HG03442 (cell line): ENCODE data around the gene SPIRE1.
"Not testable (repeated sequence)": the region's sequence is repeated elsewhere in the genome, so short reads cannot be mapped to it uniquely, and the experiment has no call there.

ENCODE experiments used
- ATAC-seq: cut with Tn5 transposase; IDR thresholded peaks from one replicate; pipeline ENCODE4 v1.9.1; 2021; ENCODE audit warnings: mild to moderate bottlenecking, moderate library complexity; ENCODE audit not compliant: unreplicated experiment

SPIRE1 gene

GRCh38 chr18:12497839-12498238 lies 160.1 kb downstream of the SPIRE1 start:
- ATAC-seq, result no peak

GRCh38 chr18:12497296-12497695 lies 160.6 kb downstream of the SPIRE1 start:
- no peak for ATAC-seq

- no peak for ATAC-seq
These were observed 165.0 kb downstream of the SPIRE1 start for GRCh38 chr18:12492907-12493306.

- ATAC-seq, result no peak
These were observed 166.1 kb downstream of the SPIRE1 start for GRCh38 chr18:12491611-12492435.

- no peak for ATAC-seq
These were observed 172.3 kb downstream of the SPIRE1 start for GRCh38 chr18:12485479-12486105.

GRCh38 chr18:12481915-12482314 lies 176.0 kb downstream of the SPIRE1 start:
- ATAC-seq, result not testable (repeated sequence)

GRCh38 chr18:12479982-12480381 lies 177.9 kb downstream of the SPIRE1 start:
- ATAC-seq, result no peak

GRCh38 chr18:12479536-12479935 lies 178.4 kb downstream of the SPIRE1 start:
- no peak for ATAC-seq

GRCh38 chr18:12478269-12479047 lies 179.4 kb downstream of the SPIRE1 start:
- ATAC-seq, result no peak

- ATAC-seq, result no peak
These were observed 180.3 kb downstream of the SPIRE1 start for GRCh38 chr18:12477606-12478005.

GRCh38 chr18:12476955-12477354 lies 181.0 kb downstream of the SPIRE1 start:
- ATAC-seq, result no peak

GRCh38 chr18:12474876-12475275 lies 183.0 kb downstream of the SPIRE1 start:
- ATAC-seq, result no peak

- no peak for ATAC-seq
These were observed 183.8 kb downstream of the SPIRE1 start for GRCh38 chr18:12474146-12474545.

GRCh38 chr18:12470382-12471075 lies 187.4 kb downstream of the SPIRE1 start:
- no peak for ATAC-seq

- no peak for ATAC-seq
These were observed 189.5 kb downstream of the SPIRE1 start for GRCh38 chr18:12468445-12468844.

- ATAC-seq, result no peak
These were observed 193.2 kb downstream of the SPIRE1 start for GRCh38 chr18:12464731-12465130.

- ATAC-seq, result no peak
These were observed 194.7 kb downstream of the SPIRE1 start for GRCh38 chr18:12463191-12463590.

GRCh38 chr18:12462242-12462641 lies 195.7 kb downstream of the SPIRE1 start:
- ATAC-seq, result no peak

GRCh38 chr18:12461326-12461725 lies 196.6 kb downstream of the SPIRE1 start:
- no peak for ATAC-seq

- ATAC-seq, result no peak
These were observed 197.0 kb downstream of the SPIRE1 start for GRCh38 chr18:12460874-12461273.

GRCh38 chr18:12458771-12459170 lies 199.1 kb downstream of the SPIRE1 start:
- no peak for ATAC-seq
